Kidney (tissue), 14 donors: ENCODE measurements around the gene CIPC. TPM values are rescaled to one million over a fixed set of nuclear protein-coding genes. Genes with fewer than 3 reads are reported as not detected.
A peak's percentile ranks its signal among the peaks of the same experiment; 100 is the strongest.

ENCODE experiments used
- DNase-seq, 5 donors: peaks; one replicate each; pipeline ENCODE4 v3.0.0-alpha.2; 2013 to 2020
- FAIRE-seq: peaks from 2 replicates; lab custom pipeline; 2012; peaks lifted over from hg19 to GRCh38; lab: Jason Lieb, UNC
- H3K27ac ChIP-seq, 2 donors: one replicate each; pipeline ENCODE4 v1.7.0; 2013; ENCODE audit warnings: low read depth in 2 of 2, low read length in 2 of 2, inconsistent platforms in 1 of 2
- H3K27me3 ChIP-seq: one replicate; pipeline ENCODE4 v1.7.1; 2013; ENCODE audit warnings: low read length, inconsistent platforms; ENCODE audit not compliant: control insufficient read depth, insufficient read depth
- H3K36me3 ChIP-seq, 3 donors: one replicate each; pipeline versions ENCODE4 v1.7.0 to v1.7.1; 2013; ENCODE audit warnings: low read length in 3 of 3, control low read depth in 1 of 3, inconsistent platforms in 1 of 3; ENCODE audit not compliant: insufficient read depth in 3 of 3, control insufficient read depth in 2 of 3
- H3K4me1 ChIP-seq, 3 donors: one replicate each; pipeline versions ENCODE4 v1.7.0 to v1.7.1; 2013; ENCODE audit warnings: low read length in 3 of 3, inconsistent platforms in 1 of 3, low read depth in 1 of 3; ENCODE audit not compliant: control insufficient read depth in 2 of 3, insufficient read depth in 2 of 3
- H3K4me3 ChIP-seq, 3 donors: one replicate each; pipeline versions ENCODE4 v1.7.0 to v1.8.1; 2013; ENCODE audit warnings: low read length in 3 of 3, control low read depth in 1 of 3, inconsistent platforms in 1 of 3
- H3K9ac ChIP-seq, 3 donors: one replicate each; pipeline versions ENCODE4 v1.7.0 to v1.7.1; 2013; ENCODE audit warnings: low read length in 3 of 3, control low read depth in 1 of 3, inconsistent platforms in 1 of 3
- H3K9me3 ChIP-seq, 3 donors: one replicate each; pipeline versions ENCODE4 v1.7.0 to v1.7.1; 2013; ENCODE audit warnings: low read length in 3 of 3, control low read depth in 1 of 3, inconsistent platforms in 1 of 3; ENCODE audit not compliant: control insufficient read depth in 2 of 3, insufficient read depth in 1 of 3
- CTCF ChIP-seq: IDR thresholded peaks from 3 replicates; pipeline ENCODE4 v1.5.1; 2012; ENCODE audit warnings: mild to moderate bottlenecking, moderate library complexity, borderline replicate concordance; ENCODE audit not compliant: insufficient read depth; ENCODE audit errors: extremely low read depth
- intact Hi-C: fragments of 100-400 bp; cut with DNase I; formaldehyde crosslinking; loops from one replicate; pipeline ENCODE4 v1.11.1; 2022
- polyA plus RNA-seq: library from polyadenylated mRNA; stranded (reverse); fragments of 350-450 nt; fragmentation: Illumina TruSeq; extraction: RNeasy Lipid Tissue Mini Kit (QIAGEN cat#74804); gene quantifications from one replicate; pipeline ENCODE4 v1.2.3, GENCODE V29; 2014; ENCODE audit warnings: low read depth, low replicate concordance; ENCODE audit not compliant: insufficient read depth
- total RNA-seq: library from RNA; stranded (reverse); fragmentation: NEBNext Ultra II Directional; extraction: Animal tissue kit (Norgen Biotek cat#: 25700); gene quantifications from one replicate; pipeline ENCODE4 v1.2.1, GENCODE V29; 2021
- donor health status: control.
- donor health status: control.
- donor health status: control.
- donor health status: control.
- donor health status: control.
- donor health status: DM: yes; HTN: yes; CAD: no.
- donor health status: Normal renal cell carcinoma (clear cell type).

CIPC gene
- total and polyA plus RNA-seq, 2 donors from 2014 or later: 12.8 to 23.5 TPM

- Histone ChIP-seq H3K27me3 (peaks cover 3% of the 10 kb centered on the region), H3K27ac (no peak overlapping the region), H3K4me3 (no peak overlapping the region), H3K9me3 (no peaks in the 10 kb centered on the region), H3K9ac (no peak overlapping the region), H3K36me3 (no peaks in the 10 kb centered on the region), H3K4me1 (peaks cover 0 to 11% (median 7%) of the 10 kb centered on the region in 3 donors)
- FAIRE-seq (no peak), DNase-seq (peak in 1 of 5 donors; percentile 26)
- intact Hi-C loops: no loop called here
- TF ChIP-seq CTCF: no peak
Observed at GRCh38 chr14:77125281-77125801, 27.3 kb downstream of the CIPC start.

GRCh38 chr14:77125823-77126325, 27.8 kb downstream of the CIPC start:
- peaks cover 3% of the 10 kb centered on the region for H3K27me3 ChIP-seq
- intact Hi-C loops: no loop called here
- H3K4me1 ChIP-seq: peaks cover 0 to 11% (median 7%) of the 10 kb centered on the region in 3 donors
- H3K36me3 ChIP-seq: no peaks in the 10 kb centered on the region
- no peak for FAIRE-seq
- TF ChIP-seq CTCF: no peak
- no peak overlapping the region for H3K27ac ChIP-seq
- H3K9me3 ChIP-seq: no peaks in the 10 kb centered on the region
- no peak for DNase-seq
- no peak overlapping the region for H3K9ac ChIP-seq
- H3K4me3 ChIP-seq: no peak overlapping the region

- DNase-seq (no peak), FAIRE-seq (no peak)
- Histone ChIP-seq H3K4me3 (no peak overlapping the region), H3K9me3 (no peaks in the 10 kb centered on the region), H3K27me3 (peaks cover 3% of the 10 kb centered on the region), H3K36me3 (no peaks in the 10 kb centered on the region), H3K9ac (no peak overlapping the region), H3K4me1 (peaks cover 0 to 9% (median 4%) of the 10 kb centered on the region in 3 donors), H3K27ac (no peak overlapping the region)
- intact Hi-C loops: no loop called here
- TF ChIP-seq CTCF: no peak
Observed at GRCh38 chr14:77126461-77126990, 28.5 kb downstream of the CIPC start.
